NOMO-1 treated with DMSO at 0.1 percent for 48 hours (cell line): ENCODE data around the gene PRPSAP2.
A peak's percentile ranks its signal among the peaks of the same experiment; 100 is the strongest.
"Not testable (repeated sequence)": the region's sequence is repeated elsewhere in the genome, so short reads cannot be mapped to it uniquely, and the experiment has no call there.

ENCODE experiments used
- DNase-seq: peaks from one replicate; lab custom pipeline; 2025; ENCODE audit not compliant: unreplicated experiment; lab: John Stamatoyannopoulos, UW

PRPSAP2 gene

GRCh38 chr17:18937981-18938691 lies 80.2 kb downstream of the PRPSAP2 start:
- DNase-seq, result no peak

- DNase-seq, result no peak
Observed at GRCh38 chr17:18938692-18939023, 80.7 kb downstream of the PRPSAP2 start.

- no peak for DNase-seq
Observed at GRCh38 chr17:18944646-18945045, 86.7 kb downstream of the PRPSAP2 start.

- DNase-seq, result peak; percentile 51
Observed at GRCh38 chr17:18946536-18946935, 88.6 kb downstream of the PRPSAP2 start.

GRCh38 chr17:18947866-18948265 lies 89.9 kb downstream of the PRPSAP2 start:
- DNase-seq, result no peak

- DNase-seq, result no peak
Observed at GRCh38 chr17:18948476-18949006, 90.6 kb downstream of the PRPSAP2 start.

GRCh38 chr17:18949566-18949965 lies 91.6 kb downstream of the PRPSAP2 start:
- no peak for DNase-seq

- DNase-seq, result peak; percentile 13
Observed at GRCh38 chr17:18950346-18950745, 92.4 kb downstream of the PRPSAP2 start.

GRCh38 chr17:18950944-18951905 lies 93.3 kb downstream of the PRPSAP2 start:
- DNase-seq, result no peak

GRCh38 chr17:18951941-18952842 lies 94.3 kb downstream of the PRPSAP2 start, which contains the start of gene SLC5A10:
SLC5A10 (plus strand) TSS chr17:18952165; CDS start chr17:18952206, 41 bp downstream.
- no peak for DNase-seq

GRCh38 chr17:18953231-18953728 lies 95.3 kb downstream of the PRPSAP2 start:
- no peak for DNase-seq

- DNase-seq, result no peak
Observed at GRCh38 chr17:18954321-18954720, 96.4 kb downstream of the PRPSAP2 start.

- no peak for DNase-seq
Observed at GRCh38 chr17:18955009-18955408, 97.1 kb downstream of the PRPSAP2 start.

GRCh38 chr17:18956021-18956420 lies 98.1 kb downstream of the PRPSAP2 start:
- DNase-seq, result not testable (repeated sequence)

GRCh38 chr17:18956581-18956980 lies 98.7 kb downstream of the PRPSAP2 start:
- no peak for DNase-seq

- no peak for DNase-seq
Observed at GRCh38 chr17:18957831-18958230, 99.9 kb downstream of the PRPSAP2 start.

- DNase-seq, result no peak
Observed at GRCh38 chr17:18958611-18959010, 100.7 kb downstream of the PRPSAP2 start.

- DNase-seq, result no peak
Observed at GRCh38 chr17:18959071-18959844, 101.3 kb downstream of the PRPSAP2 start.

GRCh38 chr17:18959845-18960240 lies 101.9 kb downstream of the PRPSAP2 start:
- DNase-seq, result no peak

GRCh38 chr17:18960241-18960665 lies 102.3 kb downstream of the PRPSAP2 start:
- no peak for DNase-seq
